GM19372 (cell line): ENCODE results near the gene NEB.

ENCODE experiments used
- ATAC-seq: cut with Tn5 transposase; IDR thresholded peaks from one replicate; pipeline ENCODE4 v1.9.1; 2021; ENCODE audit warnings: mild to moderate bottlenecking, low read depth, moderate library complexity; ENCODE audit not compliant: unreplicated experiment

The NEB gene

GRCh38 chr2:151733771-151734672, at the start of gene NEB:
NEB (minus strand) TSS chr2:151734476; CDS start chr2:151733156, 1,320 bp downstream.
- no peak for ATAC-seq

GRCh38 chr2:151783133-151783520, 48.9 kb upstream of the NEB start:
- no peak for ATAC-seq

- no peak for ATAC-seq
Measured at GRCh38 chr2:151782378-151783132, 48.3 kb upstream of the NEB start.

- ATAC-seq, result no peak
Measured at GRCh38 chr2:151781642-151782041, 47.4 kb upstream of the NEB start.

- no peak for ATAC-seq
Measured at GRCh38 chr2:151780938-151781337, 46.7 kb upstream of the NEB start.

GRCh38 chr2:151777935-151778334, 43.7 kb upstream of the NEB start:
- no peak for ATAC-seq

GRCh38 chr2:151777487-151777886, 43.2 kb upstream of the NEB start:
- no peak for ATAC-seq

- ATAC-seq, result no peak
Measured at GRCh38 chr2:151776367-151776766, 42.1 kb upstream of the NEB start.

GRCh38 chr2:151775057-151775740, 40.9 kb upstream of the NEB start:
- ATAC-seq, result peak; percentile 30

- no peak for ATAC-seq
Measured at GRCh38 chr2:151774506-151774905, 40.2 kb upstream of the NEB start.

GRCh38 chr2:151771599-151772358, 37.5 kb upstream of the NEB start:
- peak; percentile 86 for ATAC-seq

GRCh38 chr2:151770995-151771394, 36.7 kb upstream of the NEB start:
- ATAC-seq, result no peak

- no peak for ATAC-seq
Measured at GRCh38 chr2:151769606-151770005, 35.3 kb upstream of the NEB start.

- ATAC-seq, result no peak
Measured at GRCh38 chr2:151767536-151767935, 33.3 kb upstream of the NEB start.

- ATAC-seq, result peak; percentile 34
Measured at GRCh38 chr2:151766437-151767153, 32.3 kb upstream of the NEB start.

GRCh38 chr2:151765760-151766410, 31.6 kb upstream of the NEB start:
- ATAC-seq, result no peak

GRCh38 chr2:151762694-151763093, 28.4 kb upstream of the NEB start:
- no peak for ATAC-seq

- ATAC-seq, result no peak
Measured at GRCh38 chr2:151761687-151762086, 27.4 kb upstream of the NEB start.

GRCh38 chr2:151761193-151761592, 26.9 kb upstream of the NEB start:
- no peak for ATAC-seq
